HG03135 (cell line): ENCODE data around the gene MMP24OS.
A peak's percentile ranks its signal among the peaks of the same experiment; 100 is the strongest.

Experiments
- ATAC-seq: cut with Tn5 transposase; IDR thresholded peaks from one replicate; pipeline ENCODE4 v1.9.1; 2021; ENCODE audit warnings: mild to moderate bottlenecking, moderate library complexity; ENCODE audit not compliant: unreplicated experiment

MMP24OS gene

GRCh38 chr20:35291654-35292503, 14.0 kb upstream of the MMP24OS start, which contains the start of gene FAM83C:
FAM83C (minus strand) TSS chr20:35292425; CDS start chr20:35292304, 121 bp downstream.
- ATAC-seq, result no peak

- ATAC-seq, result no peak
These were observed 13.0 kb upstream of the MMP24OS start for GRCh38 chr20:35290887-35291417.

- no peak for ATAC-seq
These were observed 12.4 kb upstream of the MMP24OS start for GRCh38 chr20:35290186-35290886.

- no peak for ATAC-seq
These were observed 10.6 kb upstream of the MMP24OS start for GRCh38 chr20:35288325-35289060.

GRCh38 chr20:35287509-35288324, 9.8 kb upstream of the MMP24OS start:
- no peak for ATAC-seq

- no peak for ATAC-seq
These were observed 9.1 kb upstream of the MMP24OS start for GRCh38 chr20:35286899-35287508.

GRCh38 chr20:35286077-35286898, 8.4 kb upstream of the MMP24OS start:
- no peak for ATAC-seq

- ATAC-seq, result no peak
These were observed 7.8 kb upstream of the MMP24OS start for GRCh38 chr20:35285806-35286076.

GRCh38 chr20:35284992-35285805, 7.3 kb upstream of the MMP24OS start:
- no peak for ATAC-seq

- ATAC-seq, result peak; percentile 81
These were observed 6.5 kb upstream of the MMP24OS start, which contains the start of gene EIF6 for GRCh38 chr20:35284267-35284991. EIF6 (minus strand) TSS chr20:35284772; CDS start chr20:35284487, 285 bp downstream.

GRCh38 chr20:35283441-35284266, 5.7 kb upstream of the MMP24OS start:
- ATAC-seq, result no peak

- no peak for ATAC-seq
These were observed 3.7 kb upstream of the MMP24OS start for GRCh38 chr20:35281506-35282101.

- ATAC-seq, result no peak
These were observed 2.6 kb upstream of the MMP24OS start for GRCh38 chr20:35280523-35280922.

- no peak for ATAC-seq
These were observed 1.7 kb upstream of the MMP24OS start for GRCh38 chr20:35279533-35280174.

GRCh38 chr20:35279040-35279439, 1.1 kb upstream of the MMP24OS start:
- no peak for ATAC-seq

GRCh38 chr20:35277127-35277526, 795 bp downstream of the MMP24OS start:
- ATAC-seq, result peak; percentile 14
